Left lung (tissue), 10 donors: ENCODE results near the gene ADNP2. TPM values are rescaled to one million over a fixed set of nuclear protein-coding genes. Genes with fewer than 3 reads are reported as not detected.

Source experiments
- ATAC-seq: fragments of 200-7000 bp; cut with Tn5 transposase; one replicate; pipeline ENCODE4 v1.9.1; 2020; ENCODE audit warnings: moderate library complexity
- DNase-seq, 4 donors: peaks; one replicate each; pipeline ENCODE4 v3.0.0-alpha.2; 2013 to 2020
- H3K27ac ChIP-seq, 2 donors: fragments of 200-600 bp; sonication (generic) in 1 of 2; one replicate each; pipeline versions ENCODE4 v1.5.0 to v1.8.0; 2020 to 2021
- H3K27me3 ChIP-seq, 2 donors: fragments of 200-600 bp; sonication (generic) in 1 of 2; one replicate each; pipeline versions ENCODE4 v1.5.0 to v1.8.0; 2020 to 2021
- H3K36me3 ChIP-seq, 2 donors: fragments of 200-600 bp; sonication (generic) in 1 of 2; one replicate each; pipeline versions ENCODE4 v1.5.0 to v1.8.0; 2020 to 2021
- H3K4me1 ChIP-seq, 2 donors: fragments of 200-600 bp; one replicate each; pipeline ENCODE4 v1.8.0; 2021
- H3K4me3 ChIP-seq, 2 donors: fragments of 200-600 bp; sonication (generic) in 1 of 2; one replicate each; pipeline versions ENCODE4 v1.5.0 to v1.8.0; 2020 to 2021; ENCODE audit warnings: mild to moderate bottlenecking in 1 of 2
- H3K9me3 ChIP-seq, 2 donors: fragments of 200-600 bp; sonication (generic) in 1 of 2; one replicate each; pipeline versions ENCODE4 v1.5.0 to v1.8.0; 2020 to 2021
- intact Hi-C, 2 donors: fragments of 100-400 bp; cut with DNase I; formaldehyde crosslinking; loops; one replicate each; pipeline versions ENCODE4 v1.11.2 to v1.14.2; 2022
- polyA plus RNA-seq, 6 donors: library from polyadenylated mRNA; unstranded; fragments of 120-200 nt; gene quantifications; one replicate each; pipeline ENCODE4 v1.2.1, GENCODE V29; 2013; ENCODE audit not compliant: insufficient read length in 6 of 6
- total RNA-seq, 2 donors: library from RNA; stranded (reverse); fragmentation: NEBNext Ultra II Directional; extraction: Animal tissue kit (Norgen Biotek cat#: 25700); gene quantifications; one replicate each; pipeline ENCODE4 v1.2.1, GENCODE V29; 2021
- TF ChIP-seq, protein P1 (sequence below), 2 donors: fragments of 200-600 bp; sonication (generic) in 1 of 2; IDR thresholded peaks; one replicate each; pipeline versions ENCODE4 v1.5.0 to v1.8.0; 2021; ENCODE audit warnings: antibody characterized with exemption in 2 of 2
- donor health status: DM: no; HTN: yes; CAD: no.
- donor health status: DM: no; HTN: no; CAD: no.

ADNP2 gene
- total and polyA plus RNA-seq, 8 donors, result 13.5 to 22.6 (median 19.6) TPM

DNA sequence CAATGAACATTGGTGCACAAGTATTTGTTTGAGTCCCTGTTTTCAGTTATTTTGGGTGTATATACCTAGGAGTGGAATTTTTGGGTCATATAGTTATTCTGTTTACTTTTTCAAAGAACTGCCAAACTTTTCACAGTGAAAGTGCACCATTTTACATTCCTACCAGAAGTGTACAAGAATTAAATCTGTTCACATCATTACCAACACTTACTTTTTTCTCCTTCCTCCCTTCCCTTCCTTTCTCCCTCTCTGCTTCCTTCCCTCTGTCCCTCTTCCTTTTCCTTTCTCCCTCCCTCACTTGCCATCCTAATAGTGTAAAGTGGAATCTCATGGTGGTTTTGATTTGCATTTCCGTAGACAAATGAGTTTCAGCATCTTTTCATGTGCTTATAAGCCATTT, 11.9 kb downstream of the ADNP2 start:
- ATAC-seq (no peak), DNase-seq (no peak)
- no peak overlapping the region for H3K4me3 ChIP-seq
- TF ChIP-seq, protein P1, sequence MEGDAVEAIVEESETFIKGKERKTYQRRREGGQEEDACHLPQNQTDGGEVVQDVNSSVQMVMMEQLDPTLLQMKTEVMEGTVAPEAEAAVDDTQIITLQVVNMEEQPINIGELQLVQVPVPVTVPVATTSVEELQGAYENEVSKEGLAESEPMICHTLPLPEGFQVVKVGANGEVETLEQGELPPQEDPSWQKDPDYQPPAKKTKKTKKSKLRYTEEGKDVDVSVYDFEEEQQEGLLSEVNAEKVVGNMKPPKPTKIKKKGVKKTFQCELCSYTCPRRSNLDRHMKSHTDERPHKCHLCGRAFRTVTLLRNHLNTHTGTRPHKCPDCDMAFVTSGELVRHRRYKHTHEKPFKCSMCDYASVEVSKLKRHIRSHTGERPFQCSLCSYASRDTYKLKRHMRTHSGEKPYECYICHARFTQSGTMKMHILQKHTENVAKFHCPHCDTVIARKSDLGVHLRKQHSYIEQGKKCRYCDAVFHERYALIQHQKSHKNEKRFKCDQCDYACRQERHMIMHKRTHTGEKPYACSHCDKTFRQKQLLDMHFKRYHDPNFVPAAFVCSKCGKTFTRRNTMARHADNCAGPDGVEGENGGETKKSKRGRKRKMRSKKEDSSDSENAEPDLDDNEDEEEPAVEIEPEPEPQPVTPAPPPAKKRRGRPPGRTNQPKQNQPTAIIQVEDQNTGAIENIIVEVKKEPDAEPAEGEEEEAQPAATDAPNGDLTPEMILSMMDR (IDR thresholded peaks at IDR 0.05), result no peak
- no peak overlapping the region for H3K27ac ChIP-seq
- H3K9me3 ChIP-seq, result no peaks in the 10 kb centered on the region
- H3K27me3 ChIP-seq, result no peaks in the 10 kb centered on the region
- peaks cover 0 to 22% of the 10 kb centered on the region in 2 donors for H3K36me3 ChIP-seq
- intact Hi-C loops, result no loop called here
- no peaks in the 10 kb centered on the region for H3K4me1 ChIP-seq

DNA sequence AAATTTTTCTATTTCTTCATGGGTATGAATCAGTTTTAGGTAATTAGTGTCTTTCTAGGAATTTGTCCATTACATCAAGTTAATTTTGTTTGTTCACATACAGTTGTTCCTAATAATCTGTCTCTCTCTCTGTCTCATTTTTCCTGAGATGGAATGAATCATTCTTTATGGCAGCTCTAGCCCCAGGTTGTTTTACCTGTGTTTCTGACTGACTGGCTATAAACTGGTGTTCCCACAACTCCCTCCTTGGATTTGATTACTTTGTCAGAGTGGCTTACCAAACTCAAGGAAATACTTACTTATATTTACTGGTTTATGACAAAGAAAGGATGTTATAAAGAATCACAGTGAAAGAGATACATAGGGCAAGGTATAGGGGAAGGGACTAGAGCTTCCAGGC, 15.1 kb downstream of the ADNP2 start:
- DNase-seq (no peak), ATAC-seq (no peak)
- H3K4me1 ChIP-seq, result no peaks in the 10 kb centered on the region
- H3K9me3 ChIP-seq, result no peaks in the 10 kb centered on the region
- no peak overlapping the region for H3K27ac ChIP-seq
- no peaks in the 10 kb centered on the region for H3K27me3 ChIP-seq
- TF ChIP-seq, protein P1 (IDR thresholded peaks at IDR 0.05), result no peak
- H3K36me3 ChIP-seq, result peaks cover 4 to 10% of the 10 kb centered on the region in 2 donors
- no peak overlapping the region for H3K4me3 ChIP-seq
- intact Hi-C loops, result no loop called here

DNA sequence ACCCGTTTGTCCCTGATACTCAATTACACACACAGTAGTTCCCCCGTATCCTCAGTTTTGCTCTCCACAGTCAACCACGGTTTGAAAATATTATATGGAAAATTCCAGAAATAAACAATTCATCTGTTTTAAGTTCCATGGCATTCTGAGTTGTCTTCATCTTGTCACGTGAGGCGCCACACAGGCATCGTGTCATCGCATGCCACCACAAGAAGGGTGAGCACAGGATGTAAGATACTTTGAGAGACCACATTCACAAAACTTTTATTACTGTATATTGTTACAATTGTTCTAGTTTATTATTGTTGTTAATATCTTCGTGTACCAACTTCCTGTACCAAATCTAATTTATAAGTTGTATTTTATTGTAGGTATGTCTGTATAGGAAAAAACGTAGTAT, 17.7 kb downstream of the ADNP2 start:
- TF ChIP-seq, protein P1 (IDR thresholded peaks at IDR 0.05), result no peak
- DNase-seq (no peak), ATAC-seq (no peak)
- H3K4me1 ChIP-seq, result no peaks in the 10 kb centered on the region
- H3K36me3 ChIP-seq, result peaks cover 0 to 4% of the 10 kb centered on the region in 2 donors
- H3K4me3 ChIP-seq, result no peak overlapping the region
- intact Hi-C loops, result no loop called here
- no peaks in the 10 kb centered on the region for H3K9me3 ChIP-seq
- no peak overlapping the region for H3K27ac ChIP-seq
- no peaks in the 10 kb centered on the region for H3K27me3 ChIP-seq

DNA sequence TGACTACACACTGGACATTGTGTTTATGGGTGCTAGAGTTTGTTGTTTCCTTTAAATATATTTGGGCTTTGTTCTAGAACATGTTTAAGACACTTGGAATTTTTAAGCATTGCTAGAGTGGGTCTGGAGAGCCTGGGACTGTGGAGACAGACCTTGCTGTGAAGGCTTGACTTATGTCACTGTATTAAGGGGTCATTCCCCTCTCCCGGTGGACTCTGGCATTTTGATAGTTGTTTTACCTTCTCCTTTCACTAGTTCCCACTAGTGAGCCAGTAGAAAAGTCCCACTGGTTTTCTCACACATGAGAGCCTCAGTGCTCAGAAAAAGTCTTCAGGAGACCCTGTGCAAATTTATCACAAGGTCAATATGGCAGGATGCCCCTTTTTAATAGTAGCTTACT, 18.6 kb downstream of the ADNP2 start:
- no peaks in the 10 kb centered on the region for H3K9me3 ChIP-seq
- H3K27ac ChIP-seq, result no peak overlapping the region
- H3K36me3 ChIP-seq, result peaks cover 0 to 4% of the 10 kb centered on the region in 2 donors
- H3K4me3 ChIP-seq, result no peak overlapping the region
- no peaks in the 10 kb centered on the region for H3K4me1 ChIP-seq
- DNase-seq (no peak), ATAC-seq (no peak)
- intact Hi-C loops, result no loop called here
- TF ChIP-seq, protein P1 (IDR thresholded peaks at IDR 0.05), result no peak
- no peaks in the 10 kb centered on the region for H3K27me3 ChIP-seq

DNA sequence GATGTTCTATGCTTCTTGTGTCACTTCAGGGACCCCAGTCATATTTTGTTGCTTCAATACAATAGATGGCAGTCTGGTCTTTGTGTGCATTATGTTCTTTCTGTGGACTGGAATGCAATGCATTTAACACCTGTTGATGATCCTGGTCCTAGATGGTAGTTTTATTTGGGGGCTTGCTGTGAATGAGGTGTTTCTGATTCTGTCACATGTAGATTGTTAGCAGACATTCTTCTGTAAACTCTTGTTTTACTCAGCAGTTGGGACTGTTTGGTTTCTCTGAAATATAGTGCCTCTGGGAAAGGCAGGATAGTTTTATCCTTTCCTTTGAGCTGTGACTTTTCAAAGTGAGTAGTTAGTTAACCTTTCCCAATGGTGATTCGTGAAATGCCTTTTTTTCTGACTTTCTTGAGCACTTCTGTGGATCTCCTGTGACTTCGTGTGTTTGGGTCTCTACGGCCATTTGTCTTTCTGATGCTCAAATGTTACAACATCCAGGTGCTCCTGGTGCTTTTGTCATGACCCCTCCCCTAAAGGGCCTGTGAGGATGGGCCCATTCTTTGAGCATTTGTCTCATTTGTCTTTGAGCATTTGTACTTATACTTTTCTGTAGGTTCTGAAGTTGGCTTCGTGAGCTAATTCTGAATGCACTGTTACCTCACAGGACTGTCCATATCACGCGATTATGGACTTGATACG, 20.8 kb downstream of the ADNP2 start:
- Histone ChIP-seq H3K4me1 (no peaks in the 10 kb centered on the region), H3K27ac (no peak overlapping the region), H3K36me3 (peaks cover 4 to 21% of the 10 kb centered on the region in 2 donors), H3K27me3 (no peaks in the 10 kb centered on the region), H3K4me3 (no peak overlapping the region), H3K9me3 (no peaks in the 10 kb centered on the region)
- TF ChIP-seq, protein P1 (IDR thresholded peaks at IDR 0.05), result no peak
- ATAC-seq (no peak), DNase-seq (no peak)
- intact Hi-C loops, result no loop called here
